GM18520 (cell line): ENCODE data around the gene SCN2A.

Source experiments
- ATAC-seq: cut with Tn5 transposase; IDR thresholded peaks from one replicate; pipeline ENCODE4 v1.9.1; 2021; ENCODE audit not compliant: unreplicated experiment

The SCN2A gene

DNA sequence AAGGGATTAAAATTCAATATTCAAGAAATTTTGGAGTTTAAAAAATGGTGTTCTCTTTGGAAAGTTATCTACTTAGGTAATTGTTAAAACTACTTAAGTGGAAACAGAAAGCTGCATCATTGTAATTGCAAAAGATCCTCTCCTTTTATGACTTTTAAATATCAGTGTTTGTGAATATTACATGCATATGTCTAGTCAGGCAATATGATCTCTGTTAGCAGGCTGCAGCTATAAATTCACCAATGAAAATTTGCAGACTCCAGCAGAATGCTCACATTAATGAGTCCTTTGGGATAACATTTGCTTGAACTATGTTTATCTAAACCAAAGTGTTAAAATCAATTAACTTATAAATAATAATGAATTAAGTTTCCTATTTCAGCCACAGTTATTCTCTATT is 171.1 kb downstream of the SCN2A start:
- ATAC-seq: no peak

- no peak for ATAC-seq
Observed at GRCh38 chr2:165414187-165414586, 175.0 kb downstream of the SCN2A start.

DNA sequence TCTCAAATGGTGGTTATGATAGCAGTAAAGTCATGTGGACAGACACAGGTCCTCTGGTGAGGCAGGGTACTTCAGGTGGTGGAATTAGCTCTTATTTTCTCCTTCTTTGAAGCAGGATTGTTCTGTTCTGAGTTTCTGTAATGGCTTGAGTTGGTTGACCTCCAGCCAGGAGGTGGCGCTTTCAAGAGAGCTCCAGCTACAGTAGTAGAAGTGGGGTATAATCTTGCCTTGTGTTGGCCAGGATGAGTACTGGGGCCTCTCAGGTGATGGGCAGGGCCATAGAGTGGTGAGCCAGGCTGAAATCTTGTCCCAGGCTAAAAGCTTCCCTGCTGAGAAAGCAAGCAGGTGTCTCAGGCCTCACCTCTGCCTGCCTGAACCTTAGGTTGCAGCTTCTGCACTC is 177.8 kb downstream of the SCN2A start:
- ATAC-seq: no peak

DNA sequence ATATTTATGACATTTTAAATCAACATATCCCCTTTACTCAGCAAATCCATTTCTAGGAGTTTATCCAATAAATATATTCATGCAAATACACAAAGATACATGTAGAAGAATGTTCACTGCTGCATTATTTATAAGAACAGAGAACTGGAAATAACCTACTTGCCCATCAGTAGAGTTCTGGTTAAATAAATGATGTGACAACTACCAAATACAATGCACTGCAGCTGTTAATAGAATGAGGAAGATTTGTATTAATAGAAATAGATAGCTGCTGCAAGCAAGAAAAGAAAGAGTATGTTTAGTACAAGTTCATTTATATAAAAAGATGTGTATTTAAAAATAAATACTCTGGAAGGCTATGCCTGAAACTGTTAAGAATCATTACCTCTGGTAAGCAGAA is 181.0 kb downstream of the SCN2A start:
- ATAC-seq: no peak

GRCh38 chr2:165423081-165423480 is 183.9 kb downstream of the SCN2A start:
- no peak for ATAC-seq

- ATAC-seq: no peak
Observed at GRCh38 chr2:165425556-165425955, 186.3 kb downstream of the SCN2A start.

DNA sequence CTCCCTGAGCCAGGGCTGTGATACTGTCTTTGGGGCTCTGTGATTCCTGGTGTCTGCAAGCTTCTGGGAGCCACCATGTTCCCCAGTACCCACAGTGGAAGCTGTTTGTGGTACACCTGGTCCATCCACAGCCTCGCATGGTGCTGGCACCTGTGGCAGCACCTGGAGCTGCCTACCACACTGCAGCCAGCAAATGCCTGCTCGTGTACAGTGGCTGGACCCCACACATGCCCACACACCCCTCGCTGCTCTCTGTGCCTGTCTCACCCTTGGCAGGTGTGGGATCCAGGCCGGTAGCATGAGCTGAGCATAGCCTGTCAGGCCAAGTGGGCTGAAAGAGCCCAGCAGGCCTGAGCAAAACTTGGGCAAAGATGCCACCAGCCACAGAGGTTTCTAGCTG is 188.5 kb downstream of the SCN2A start:
- ATAC-seq: no peak

DNA sequence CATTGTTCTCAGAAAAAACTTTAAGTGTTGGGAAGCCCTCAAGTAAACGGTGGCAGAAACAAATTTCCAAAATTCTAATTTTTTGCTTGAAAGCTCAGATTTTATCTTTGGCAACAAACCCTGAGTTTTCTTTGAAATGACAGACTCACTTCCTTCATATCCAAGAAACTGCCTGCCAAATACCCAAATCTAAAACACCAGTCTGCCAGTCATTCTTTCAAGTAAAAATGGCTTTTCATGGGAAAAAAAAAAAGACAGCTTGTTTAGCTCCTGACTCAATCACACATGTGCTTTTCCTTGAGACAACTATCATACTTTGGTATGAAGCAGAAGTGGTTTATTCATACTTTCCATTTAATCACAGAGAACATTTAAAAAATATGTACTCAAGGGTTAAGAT is 189.7 kb downstream of the SCN2A start:
- no peak for ATAC-seq

GRCh38 chr2:165431014-165431413 is 191.8 kb downstream of the SCN2A start:
- no peak for ATAC-seq

DNA sequence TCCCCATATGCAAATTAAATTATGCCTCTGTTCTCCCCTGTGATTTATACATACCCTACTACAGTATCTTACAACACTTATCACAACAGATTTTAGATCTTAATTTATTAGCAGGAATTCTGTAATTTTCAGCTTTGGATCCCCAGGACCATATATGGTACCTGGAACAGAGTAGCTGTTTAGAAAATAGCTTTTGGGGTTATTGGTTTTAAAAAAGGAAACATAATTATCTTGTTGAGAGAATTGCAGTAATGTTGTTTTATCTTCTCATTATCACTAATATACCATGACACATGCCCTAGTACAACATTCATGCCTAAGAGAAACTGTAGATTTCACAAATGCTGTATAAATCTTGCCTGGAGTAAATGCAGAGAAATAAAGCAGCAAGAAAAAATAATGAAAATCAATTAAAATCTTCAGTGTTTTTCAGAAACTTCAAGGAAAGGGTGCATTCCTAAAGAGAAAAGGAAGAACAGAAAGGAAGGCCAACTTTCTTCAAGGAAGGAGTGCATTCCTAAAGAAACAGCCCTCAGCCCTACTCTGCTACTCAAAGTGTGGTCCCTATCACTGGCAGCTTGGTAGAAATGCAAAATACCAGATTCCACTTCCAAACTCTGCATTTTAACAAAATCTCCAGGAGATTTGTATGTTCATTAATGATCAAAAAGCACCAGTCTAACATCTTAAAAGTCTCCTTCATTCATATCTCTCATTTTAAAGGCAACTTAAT is 193.2 kb downstream of the SCN2A start:
- no peak for ATAC-seq

DNA sequence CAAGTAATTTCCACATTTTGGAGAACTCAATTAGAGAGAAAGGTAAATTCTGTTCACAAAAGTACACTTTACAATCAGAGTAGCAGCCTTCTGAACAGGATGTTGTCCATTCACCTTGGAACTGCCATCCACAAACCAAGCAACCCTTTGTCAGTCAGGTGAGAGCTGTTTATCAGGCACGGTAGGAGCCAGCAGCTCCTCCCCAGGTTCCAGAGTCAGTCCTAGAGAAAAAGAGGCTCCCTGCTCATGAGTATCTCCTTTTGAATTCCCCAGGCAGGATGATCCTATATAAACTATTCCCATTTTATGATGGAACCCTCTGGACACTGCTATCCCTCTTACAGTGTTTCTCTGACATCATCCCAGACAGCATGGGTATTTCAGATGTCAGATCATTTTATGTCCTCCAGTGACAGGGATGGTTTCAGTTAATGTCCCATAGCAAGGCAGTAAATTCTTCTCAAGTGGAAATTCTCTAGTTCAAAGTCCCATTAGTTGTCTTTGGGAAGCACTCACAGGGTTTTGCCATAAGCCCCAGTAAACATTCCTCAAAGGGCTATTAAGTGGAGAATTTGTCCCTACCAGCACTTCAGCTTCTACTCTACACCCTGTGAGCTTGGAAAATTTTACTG is 195.8 kb downstream of the SCN2A start:
- no peak for ATAC-seq

- no peak for ATAC-seq
Observed at GRCh38 chr2:165435611-165436010, 196.4 kb downstream of the SCN2A start.

- peak; percentile 72 for ATAC-seq
Observed at GRCh38 chr2:165436559-165436958, 197.3 kb downstream of the SCN2A start.

DNA sequence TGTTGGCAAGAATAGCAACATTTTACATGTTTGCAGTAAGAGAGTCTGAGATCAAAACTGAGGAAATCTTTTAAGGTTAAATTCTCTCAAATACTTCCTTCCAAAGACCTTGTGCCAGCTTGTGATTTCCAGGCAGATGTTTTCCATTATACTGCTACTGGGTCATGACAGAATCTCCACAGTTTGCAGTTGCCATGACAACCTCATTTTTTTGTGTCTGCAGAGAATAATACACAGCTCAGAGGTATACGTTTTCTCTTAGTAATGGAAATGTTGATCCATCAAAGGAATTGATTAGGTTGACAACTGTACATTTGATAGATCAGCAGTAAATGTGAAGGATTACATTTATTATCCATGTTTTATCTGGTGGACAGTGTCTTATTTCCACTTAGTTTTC is 201.2 kb downstream of the SCN2A start:
- no peak for ATAC-seq
